ENCODE results near the gene TCEA2. TPM values are rescaled to one million over a fixed set of nuclear protein-coding genes. Genes with fewer than 3 reads are reported as not detected.

TCEA2 gene
- total and polyA plus RNA-seq, 2 of the 13 experiments (the other 11 are each of a cell fraction or from before 2014, with no cell fraction given): 28.1 to 33.7 TPM

- TF ChIP-seq FOXJ3 (CRISPR knock-in tag; IDR thresholded peaks at IDR 0.05; ENCODE audit: borderline replicate concordance) (no peak), HOMEZ (CRISPR knock-in tag; IDR thresholded peaks at IDR 0.05; ENCODE audit: low read depth) (peak; percentile 67; the same call in 1 of the 2 replicates), SCMH1 (CRISPR knock-in tag; IDR thresholded peaks at IDR 0.05; ENCODE audit: borderline replicate concordance) (no peak), MYNN (CRISPR knock-in tag; IDR thresholded peaks at IDR 0.05; ENCODE audit: low read depth) (peak; percentile 96; the same call in 1 of the 2 replicates), ZFYVE20 (CRISPR knock-in tag; IDR thresholded peaks at IDR 0.05; ENCODE audit: borderline replicate concordance, low read depth) (0 out of 2 replicates have a peak, but pooled peaks have one; percentile 86), ZNF546 (CRISPR knock-in tag; conservative IDR thresholded peaks at IDR 0.05) (peak; percentile 76), ZNF383 (CRISPR knock-in tag; IDR thresholded peaks at IDR 0.05; ENCODE audit: borderline replicate concordance) (no peak; the same call in none of the 2 replicates), POGZ (CRISPR knock-in tag; IDR thresholded peaks at IDR 0.05) (no peak; the same call in none of the 2 replicates), GMEB2 (CRISPR knock-in tag; IDR thresholded peaks at IDR 0.05; ENCODE audit: low read depth) (peak; percentile 93), LBX2 (CRISPR knock-in tag; IDR thresholded peaks at IDR 0.05; ENCODE audit: borderline replicate concordance) (peak; percentile 63), SP5 (CRISPR knock-in tag; IDR thresholded peaks at IDR 0.05; ENCODE audit: borderline replicate concordance, low read depth) (peak; percentile 66; the same call in 1 of the 2 replicates), ZNF747 (CRISPR knock-in tag; IDR thresholded peaks at IDR 0.05; ENCODE audit: borderline replicate concordance) (peak; percentile 97; the same call in 1 of the 2 replicates), ZNF713 (CRISPR knock-in tag; IDR thresholded peaks at IDR 0.05) (peak; percentile 100), ZNF460 (CRISPR knock-in tag; IDR thresholded peaks at IDR 0.05; ENCODE audit: borderline replicate concordance) (0 out of 2 replicates have a peak, but pooled peaks have one; percentile 44), KAT7 (CRISPR knock-in tag; IDR thresholded peaks at IDR 0.05; ENCODE audit: borderline replicate concordance) (peak; percentile 64), REPIN1 (CRISPR knock-in tag; IDR thresholded peaks at IDR 0.05; ENCODE audit: borderline replicate concordance, low read depth) (peak; percentile 76), SNAPC2 (CRISPR knock-in tag; IDR thresholded peaks at IDR 0.05) (no peak)
- TF ChIP-seq, protein P1, sequence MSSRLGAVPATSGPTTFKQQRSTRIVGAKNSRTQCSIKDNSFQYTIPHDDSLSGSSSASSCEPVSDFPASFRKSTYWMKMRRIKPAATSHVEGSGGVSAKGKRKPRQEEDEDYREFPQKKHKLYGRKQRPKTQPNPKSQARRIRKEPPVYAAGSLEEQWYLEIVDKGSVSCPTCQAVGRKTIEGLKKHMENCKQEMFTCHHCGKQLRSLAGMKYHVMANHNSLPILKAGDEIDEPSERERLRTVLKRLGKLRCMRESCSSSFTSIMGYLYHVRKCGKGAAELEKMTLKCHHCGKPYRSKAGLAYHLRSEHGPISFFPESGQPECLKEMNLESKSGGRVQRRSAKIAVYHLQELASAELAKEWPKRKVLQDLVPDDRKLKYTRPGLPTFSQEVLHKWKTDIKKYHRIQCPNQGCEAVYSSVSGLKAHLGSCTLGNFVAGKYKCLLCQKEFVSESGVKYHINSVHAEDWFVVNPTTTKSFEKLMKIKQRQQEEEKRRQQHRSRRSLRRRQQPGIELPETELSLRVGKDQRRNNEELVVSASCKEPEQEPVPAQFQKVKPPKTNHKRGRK (CRISPR knock-in tag; IDR thresholded peaks at IDR 0.05): no peak
- TF ChIP-seq, protein P2, sequence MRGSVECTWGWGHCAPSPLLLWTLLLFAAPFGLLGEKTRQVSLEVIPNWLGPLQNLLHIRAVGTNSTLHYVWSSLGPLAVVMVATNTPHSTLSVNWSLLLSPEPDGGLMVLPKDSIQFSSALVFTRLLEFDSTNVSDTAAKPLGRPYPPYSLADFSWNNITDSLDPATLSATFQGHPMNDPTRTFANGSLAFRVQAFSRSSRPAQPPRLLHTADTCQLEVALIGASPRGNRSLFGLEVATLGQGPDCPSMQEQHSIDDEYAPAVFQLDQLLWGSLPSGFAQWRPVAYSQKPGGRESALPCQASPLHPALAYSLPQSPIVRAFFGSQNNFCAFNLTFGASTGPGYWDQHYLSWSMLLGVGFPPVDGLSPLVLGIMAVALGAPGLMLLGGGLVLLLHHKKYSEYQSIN (CRISPR knock-in tag; IDR thresholded peaks at IDR 0.05; ENCODE audit: borderline replicate concordance): no peak
- TF ChIP-seq, protein P3, sequence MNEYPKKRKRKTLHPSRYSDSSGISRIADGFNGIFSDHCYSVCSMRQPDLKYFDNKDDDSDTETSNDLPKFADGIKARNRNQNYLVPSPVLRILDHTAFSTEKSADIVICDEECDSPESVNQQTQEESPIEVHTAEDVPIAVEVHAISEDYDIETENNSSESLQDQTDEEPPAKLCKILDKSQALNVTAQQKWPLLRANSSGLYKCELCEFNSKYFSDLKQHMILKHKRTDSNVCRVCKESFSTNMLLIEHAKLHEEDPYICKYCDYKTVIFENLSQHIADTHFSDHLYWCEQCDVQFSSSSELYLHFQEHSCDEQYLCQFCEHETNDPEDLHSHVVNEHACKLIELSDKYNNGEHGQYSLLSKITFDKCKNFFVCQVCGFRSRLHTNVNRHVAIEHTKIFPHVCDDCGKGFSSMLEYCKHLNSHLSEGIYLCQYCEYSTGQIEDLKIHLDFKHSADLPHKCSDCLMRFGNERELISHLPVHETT (CRISPR knock-in tag; conservative IDR thresholded peaks at IDR 0.05): peak; percentile 93
Measured at GRCh38 chr20:64062596-64063388, at the start of gene TCEA2 (continued).
